Measurements from ENCODE around the gene UTP18. TPM values are rescaled to one million over a fixed set of nuclear protein-coding genes. Genes with fewer than 3 reads are reported as not detected.
"Not testable (repeated sequence)": the region's sequence is repeated elsewhere in the genome, so short reads cannot be mapped to it uniquely, and the experiment has no call there.

UTP18 gene
- total RNA-seq, 1 donor from 2014 or later = 6.8 TPM

DNA sequence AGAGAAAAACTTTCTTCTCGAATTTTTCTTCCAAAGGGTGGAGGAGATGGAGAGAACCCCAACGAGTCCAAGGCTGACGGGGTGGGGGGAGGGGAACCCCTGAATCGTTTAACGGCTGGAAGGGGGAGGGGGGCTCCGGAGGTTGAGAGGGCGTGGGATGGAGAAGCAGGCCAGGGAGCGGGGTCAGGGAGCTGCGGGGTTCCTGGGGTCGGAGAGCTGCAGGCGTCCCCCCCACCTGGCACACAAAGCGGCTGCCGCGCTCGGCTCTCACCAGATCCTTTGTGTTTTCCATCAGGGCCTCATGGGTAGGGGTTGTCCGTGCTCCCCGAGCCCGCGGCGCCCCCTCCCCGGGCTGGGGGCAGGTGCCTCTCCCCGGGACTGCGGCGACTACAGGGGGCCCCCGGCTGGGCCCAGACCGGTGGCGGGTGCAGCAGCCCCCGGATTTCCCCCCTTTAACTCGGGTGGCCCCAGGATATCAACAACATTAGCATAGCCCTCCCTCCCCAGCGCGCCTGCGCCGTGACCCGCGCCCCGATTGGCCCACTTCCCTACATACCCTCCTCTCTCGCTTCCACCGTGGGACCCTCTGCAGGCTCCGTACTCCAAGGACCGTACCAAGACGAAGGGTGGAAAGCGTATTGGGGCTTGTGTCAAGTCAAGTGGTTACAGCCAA is 646 bp upstream of the UTP18 start, which contains the start of gene MBTD1:
Gene MBTD1, minus strand, starts transcription at position 486 of the 673 bp plus-strand sequence. CDS start 34,888 bp downstream, outside the sequence.
- TF ChIP-seq, protein P1, sequence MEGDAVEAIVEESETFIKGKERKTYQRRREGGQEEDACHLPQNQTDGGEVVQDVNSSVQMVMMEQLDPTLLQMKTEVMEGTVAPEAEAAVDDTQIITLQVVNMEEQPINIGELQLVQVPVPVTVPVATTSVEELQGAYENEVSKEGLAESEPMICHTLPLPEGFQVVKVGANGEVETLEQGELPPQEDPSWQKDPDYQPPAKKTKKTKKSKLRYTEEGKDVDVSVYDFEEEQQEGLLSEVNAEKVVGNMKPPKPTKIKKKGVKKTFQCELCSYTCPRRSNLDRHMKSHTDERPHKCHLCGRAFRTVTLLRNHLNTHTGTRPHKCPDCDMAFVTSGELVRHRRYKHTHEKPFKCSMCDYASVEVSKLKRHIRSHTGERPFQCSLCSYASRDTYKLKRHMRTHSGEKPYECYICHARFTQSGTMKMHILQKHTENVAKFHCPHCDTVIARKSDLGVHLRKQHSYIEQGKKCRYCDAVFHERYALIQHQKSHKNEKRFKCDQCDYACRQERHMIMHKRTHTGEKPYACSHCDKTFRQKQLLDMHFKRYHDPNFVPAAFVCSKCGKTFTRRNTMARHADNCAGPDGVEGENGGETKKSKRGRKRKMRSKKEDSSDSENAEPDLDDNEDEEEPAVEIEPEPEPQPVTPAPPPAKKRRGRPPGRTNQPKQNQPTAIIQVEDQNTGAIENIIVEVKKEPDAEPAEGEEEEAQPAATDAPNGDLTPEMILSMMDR (IDR thresholded peaks at IDR 0.05; ENCODE audit: borderline replicate concordance) = no peak
- peaks cover 22% of the 10 kb centered on the region for H3K36me3 ChIP-seq
- H3K4me3 ChIP-seq = peak within 1 kb of the TSS; percentile 88
- DNase-seq = peak; percentile 95
- H3K27me3 ChIP-seq (ENCODE audit: low read depth) = no peaks in the 10 kb centered on the region
- H3K9me3 ChIP-seq (replicated peaks) = no peaks in the 10 kb centered on the region
- peaks cover 83% of the 10 kb centered on the region for H3K4me1 ChIP-seq
- intact Hi-C loops (cut with micrococcal nuclease) = no loop called here
- peak within 1 kb of the TSS; percentile 98 for H3K27ac ChIP-seq (replicated peaks)

DNA sequence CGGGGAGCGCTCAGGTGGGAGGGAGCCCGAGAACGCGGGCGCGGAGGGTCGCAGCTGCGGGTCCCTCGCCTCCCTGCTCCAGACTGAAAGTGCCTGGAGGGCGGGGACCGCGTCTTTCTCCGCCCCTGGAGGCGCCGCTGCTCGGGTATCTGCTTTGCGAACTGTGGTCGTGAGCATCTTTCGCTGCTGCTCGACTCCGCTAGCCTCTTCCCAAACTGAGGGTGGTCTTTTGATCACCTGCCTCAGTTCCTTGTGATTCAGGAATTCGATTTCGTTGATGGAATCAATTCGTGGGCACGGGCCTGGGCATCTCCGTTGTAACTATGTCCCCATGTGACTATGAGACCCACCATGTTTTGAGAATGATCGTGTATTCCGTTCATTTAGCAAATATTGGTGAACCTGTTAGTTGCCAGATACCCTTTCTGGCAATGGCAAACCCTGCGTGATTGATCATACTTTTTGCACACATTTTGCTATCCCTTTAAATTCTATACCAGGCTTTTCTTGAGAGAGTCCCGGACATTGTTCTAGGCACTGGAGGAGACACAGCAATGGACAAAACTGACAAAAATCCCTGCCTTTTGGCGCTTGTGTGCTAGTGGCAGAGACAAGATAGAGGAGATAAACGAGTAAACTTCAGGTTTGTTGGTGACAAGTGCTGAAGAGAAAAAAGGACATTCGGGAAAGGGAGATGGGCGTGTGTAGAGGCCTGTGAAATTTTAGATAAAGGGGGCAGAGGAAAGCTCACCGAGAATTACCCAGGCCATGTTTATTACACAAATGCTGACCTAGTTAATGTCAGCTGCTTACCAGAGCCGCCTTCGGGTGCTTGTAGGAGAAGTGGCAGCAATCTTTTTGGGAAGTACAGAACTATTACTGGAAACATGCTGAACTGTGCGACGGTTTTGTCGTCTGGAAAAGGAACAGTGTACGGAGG is 948 bp downstream of the UTP18 start:
- peak; percentile 57 for DNase-seq
- intact Hi-C loops (cut with micrococcal nuclease) = no loop called here
- Histone ChIP-seq H3K27me3 (ENCODE audit: low read depth) (no peaks in the 10 kb centered on the region), H3K4me3 (peak overlapping the region; percentile 88), H3K36me3 (peaks cover 32% of the 10 kb centered on the region), H3K27ac (replicated peaks) (peak overlapping the region; percentile 98), H3K4me1 (peaks cover 67% of the 10 kb centered on the region), H3K9me3 (replicated peaks) (no peaks in the 10 kb centered on the region)
- TF ChIP-seq, protein P1 (IDR thresholded peaks at IDR 0.05; ENCODE audit: borderline replicate concordance) = no peak

DNA sequence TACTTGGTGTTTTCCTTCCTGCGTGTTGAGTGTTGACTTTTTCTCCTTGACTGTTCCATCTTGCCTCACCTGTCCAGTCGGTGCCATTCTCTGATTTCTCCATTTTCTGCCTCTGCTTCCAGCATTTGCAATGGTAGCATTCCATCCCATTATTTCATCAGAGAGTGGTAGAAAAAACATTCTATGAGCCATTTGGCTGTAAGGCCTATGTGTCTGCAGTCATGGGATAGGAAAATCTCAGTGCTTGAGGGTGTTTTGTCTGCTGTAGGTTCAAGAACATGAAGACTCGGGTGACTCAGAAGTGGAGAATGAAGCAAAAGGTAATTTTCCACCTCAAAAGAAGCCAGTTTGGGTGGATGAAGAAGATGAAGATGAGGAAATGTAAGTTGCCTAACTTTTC is 2.7 kb downstream of the UTP18 start:
- H3K4me3 ChIP-seq = no peak overlapping the region
- DNase-seq = no peak
- no peaks in the 10 kb centered on the region for H3K9me3 ChIP-seq (replicated peaks)
- TF ChIP-seq, protein P1 (IDR thresholded peaks at IDR 0.05; ENCODE audit: borderline replicate concordance) = no peak
- H3K27me3 ChIP-seq (ENCODE audit: low read depth) = no peaks in the 10 kb centered on the region
- peaks cover 50% of the 10 kb centered on the region for H3K4me1 ChIP-seq
- intact Hi-C loops (cut with micrococcal nuclease) = no loop called here
- no peak overlapping the region for H3K27ac ChIP-seq (replicated peaks)
- H3K36me3 ChIP-seq = peaks cover 48% of the 10 kb centered on the region

DNA sequence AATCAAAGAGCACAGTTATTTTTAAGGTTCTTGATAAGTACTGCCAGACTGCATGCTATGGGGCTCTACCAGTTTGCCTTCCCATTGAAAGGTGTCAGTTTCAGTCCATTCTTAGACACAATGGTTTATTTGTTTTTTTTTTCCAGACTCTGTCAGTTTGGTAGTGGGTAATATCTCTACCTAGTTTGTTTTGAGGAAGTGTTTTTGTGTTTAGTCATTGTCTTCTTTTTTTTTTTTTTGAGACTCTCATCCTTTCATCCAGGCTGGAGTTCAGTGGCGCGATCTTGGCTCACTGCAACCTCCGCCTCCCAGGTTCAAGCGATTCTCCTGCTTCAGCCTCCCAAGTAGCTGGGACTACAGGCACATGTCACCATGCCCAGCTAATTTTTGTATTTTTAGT is 4.1 kb downstream of the UTP18 start:
- intact Hi-C loops (cut with micrococcal nuclease); H3K27ac ChIP-seq (replicated peaks); H3K27me3 ChIP-seq (ENCODE audit: low read depth); DNase-seq; H3K9me3 ChIP-seq (replicated peaks); H3K4me3 ChIP-seq: not testable (repeated sequence)
- peaks cover 35% of the 10 kb centered on the region for H3K4me1 ChIP-seq
- peaks cover 62% of the 10 kb centered on the region for H3K36me3 ChIP-seq

DNA sequence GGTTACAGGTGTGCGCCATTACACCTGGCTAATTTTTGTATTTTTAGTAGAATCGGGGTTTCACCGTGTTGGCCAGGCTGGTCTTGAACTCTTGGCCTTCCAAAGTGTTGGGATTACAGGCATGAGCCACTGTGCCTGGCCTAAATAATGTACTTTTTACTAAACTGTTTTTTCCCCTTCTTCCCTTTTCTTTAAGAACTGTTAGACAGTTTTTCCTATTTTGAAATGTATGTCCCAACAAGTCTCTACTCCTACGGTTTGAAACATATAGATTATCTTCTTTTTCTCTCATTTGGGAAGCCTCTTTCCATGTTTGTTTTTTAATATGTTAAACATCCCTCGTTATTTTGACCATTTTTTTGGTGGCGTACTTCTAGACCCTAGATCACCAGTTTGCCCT is 9.6 kb downstream of the UTP18 start:
- TF ChIP-seq, protein P1 (IDR thresholded peaks at IDR 0.05; ENCODE audit: borderline replicate concordance) = no peak
- H3K9me3 ChIP-seq (replicated peaks) = no peaks in the 10 kb centered on the region
- no peak for DNase-seq
- H3K4me3 ChIP-seq = no peak overlapping the region
- H3K27ac ChIP-seq (replicated peaks) = no peak overlapping the region
- intact Hi-C loops (cut with micrococcal nuclease) = no loop called here
- peaks cover 94% of the 10 kb centered on the region for H3K36me3 ChIP-seq
- H3K4me1 ChIP-seq = peaks cover 8% of the 10 kb centered on the region
- no peaks in the 10 kb centered on the region for H3K27me3 ChIP-seq (ENCODE audit: low read depth)

Measured in left ventricle myocardium inferior (tissue), 1 donor.